Loucy (cell line): ENCODE data around the gene SP140L.
A peak's percentile ranks its signal among the peaks of the same experiment; 100 is the strongest.
"Not testable (repeated sequence)": the region's sequence is repeated elsewhere in the genome, so short reads cannot be mapped to it uniquely, and the experiment has no call there.

Experiments used
- H2AFZ ChIP-seq: fragments of 200-600 bp; sonication (generic); 2 replicates; pipeline ENCODE4 v1.6.0; 2016; ENCODE audit warnings: antibody characterized with exemption, mild to moderate bottlenecking, low read length, moderate library complexity
- H3F3A ChIP-seq: fragments of 200-600 bp; 2 replicates; pipeline ENCODE4 v1.6.0; 2016; ENCODE audit warnings: antibody characterized with exemption, low read depth, mild to moderate bottlenecking
- H3K27me3 ChIP-seq: fragments of 200-600 bp; sonication (generic); 2 replicates; pipeline ENCODE4 v1.6.1; 2014; ENCODE audit warnings: low read length, mild to moderate bottlenecking; ENCODE audit not compliant: insufficient read depth, poor library complexity, severe bottlenecking
- H3K36me3 ChIP-seq: fragments of 200-600 bp; sonication (generic); 2 replicates; pipeline ENCODE4 v1.6.1; 2016; ENCODE audit warnings: low read length; ENCODE audit not compliant: insufficient read depth
- H3K4me1 ChIP-seq: fragments of 200-600 bp; sonication (generic); 2 replicates; pipeline ENCODE4 v1.5.1; 2014; ENCODE audit warnings: low read length, mild to moderate bottlenecking; ENCODE audit not compliant: insufficient read depth, poor library complexity, severe bottlenecking
- H3K4me2 ChIP-seq: fragments of 200-600 bp; sonication (generic); 2 replicates; pipeline ENCODE4 v1.6.0; 2014; ENCODE audit warnings: antibody characterized with exemption, low read length, low read depth, mild to moderate bottlenecking; ENCODE audit not compliant: poor library complexity, severe bottlenecking
- H3K4me3 ChIP-seq: fragments of 200-600 bp; sonication (generic); 2 replicates; pipeline ENCODE4 v1.5.1; 2014; ENCODE audit warnings: low read length, mild to moderate bottlenecking, mixed read lengths; ENCODE audit not compliant: poor library complexity, severe bottlenecking
- H3K79me2 ChIP-seq: fragments of 200-600 bp; sonication (generic); 2 replicates; pipeline ENCODE4 v1.6.1; 2014; ENCODE audit warnings: low read length; ENCODE audit not compliant: insufficient read depth
- H3K9ac ChIP-seq: fragments of 200-600 bp; sonication (generic); 2 replicates; pipeline ENCODE4 v1.6.0; 2014; ENCODE audit warnings: mild to moderate bottlenecking, low read depth, low read length, moderate library complexity; ENCODE audit not compliant: poor library complexity, severe bottlenecking
- H3K9me2 ChIP-seq: fragments of 200-600 bp; sonication (generic); replicated peaks from 2 replicates; pipeline ENCODE4 v1.6.1; 2016; ENCODE audit warnings: low read depth, low read length, mixed read lengths
- H3K9me3 ChIP-seq: fragments of 200-600 bp; sonication (generic); 2 replicates; pipeline ENCODE4 v1.6.1; 2014; ENCODE audit warnings: mild to moderate bottlenecking, antibody characterized with exemption, low read length, low read depth; ENCODE audit not compliant: insufficient read depth
- H4K20me1 ChIP-seq: fragments of 200-600 bp; sonication (generic); 2 replicates; pipeline ENCODE4 v1.6.0; 2014; ENCODE audit warnings: antibody characterized with exemption, low read length, mild to moderate bottlenecking; ENCODE audit not compliant: insufficient read depth, poor library complexity, severe bottlenecking
- CTCF ChIP-seq: fragments of 200-600 bp; sonication (generic); conservative IDR thresholded peaks from 2 replicates; pipeline ENCODE4 v1.5.1; 2014; ENCODE audit warnings: mild to moderate bottlenecking, antibody characterized with exemption, low read length
- EZH2phosphoT487 ChIP-seq: fragments of 200-600 bp; IDR thresholded peaks from 2 replicates; pipeline ENCODE4 v1.6.1; 2018; ENCODE audit warnings: antibody characterized with exemption, mild to moderate bottlenecking, moderate library complexity, borderline replicate concordance

Gene SP140L

GRCh38 chr2:230326453-230327417 is at the start of gene SP140L:
Gene SP140L (plus strand): TSS chr2:230327193. CDS start chr2:230327270, 77 bp downstream.
- Histone ChIP-seq H3F3A (no peaks in the 10 kb centered on the region), H3K4me2 (peak within 1 kb of the TSS; percentile 95), H3K36me3 (no peaks in the 10 kb centered on the region), H3K79me2 (peaks cover 39% of the 10 kb centered on the region), H3K27me3 (no peaks in the 10 kb centered on the region), H3K4me1 (peaks cover 46% of the 10 kb centered on the region), H2AFZ (peak within 1 kb of the TSS; percentile 85), H3K4me3 (peak within 1 kb of the TSS; percentile 87), H3K9me3 (no peaks in the 10 kb centered on the region), H4K20me1 (peaks cover 3% of the 10 kb centered on the region), H3K9ac (peak within 1 kb of the TSS; percentile 91), H3K9me2 (no peaks in the 10 kb centered on the region)
- no peak for TF ChIP-seq EZH2phosphoT487
- no peak for TF ChIP-seq CTCF

GRCh38 chr2:230282936-230283335 is 44.1 kb upstream of the SP140L start:
- H3K9me2 ChIP-seq, result no peaks in the 10 kb centered on the region
- H3K4me1 ChIP-seq, result no peaks in the 10 kb centered on the region
- no peak overlapping the region for H2AFZ ChIP-seq
- H3K36me3 ChIP-seq, result no peaks in the 10 kb centered on the region
- H3K79me2 ChIP-seq, result no peaks in the 10 kb centered on the region
- no peaks in the 10 kb centered on the region for H3F3A ChIP-seq
- H3K4me2 ChIP-seq, result no peak overlapping the region
- H3K9me3 ChIP-seq, result no peaks in the 10 kb centered on the region
- H3K9ac ChIP-seq, result no peak overlapping the region
- no peak overlapping the region for H3K4me3 ChIP-seq
- H4K20me1 ChIP-seq, result no peaks in the 10 kb centered on the region
- H3K27me3 ChIP-seq, result no peaks in the 10 kb centered on the region
- no peak for TF ChIP-seq EZH2phosphoT487
- no peak for TF ChIP-seq CTCF

- Histone ChIP-seq H3K4me3 (no peak overlapping the region), H3K9ac (no peak overlapping the region), H3F3A (no peaks in the 10 kb centered on the region), H3K36me3 (no peaks in the 10 kb centered on the region), H3K9me3 (no peaks in the 10 kb centered on the region), H3K4me2 (no peak overlapping the region), H3K9me2 (no peaks in the 10 kb centered on the region), H2AFZ (no peak overlapping the region), H4K20me1 (no peaks in the 10 kb centered on the region), H3K27me3 (no peaks in the 10 kb centered on the region), H3K4me1 (no peaks in the 10 kb centered on the region), H3K79me2 (no peaks in the 10 kb centered on the region)
- TF ChIP-seq CTCF (no peak), EZH2phosphoT487 (no peak)
Observed at GRCh38 chr2:230286048-230286447, 40.9 kb upstream of the SP140L start.

- not testable (repeated sequence) for H3K9me2 ChIP-seq, H3K36me3 ChIP-seq, H3K27me3 ChIP-seq, H3K9me3 ChIP-seq, H3F3A ChIP-seq, H3K9ac ChIP-seq, H2AFZ ChIP-seq, H3K4me1 ChIP-seq, H3K79me2 ChIP-seq, H3K4me3 ChIP-seq, H3K4me2 ChIP-seq, H4K20me1 ChIP-seq
Observed at GRCh38 chr2:230289311-230289710, 37.7 kb upstream of the SP140L start.
